ENCODE measurements around the gene MRPL43.

Gene MRPL43

DNA sequence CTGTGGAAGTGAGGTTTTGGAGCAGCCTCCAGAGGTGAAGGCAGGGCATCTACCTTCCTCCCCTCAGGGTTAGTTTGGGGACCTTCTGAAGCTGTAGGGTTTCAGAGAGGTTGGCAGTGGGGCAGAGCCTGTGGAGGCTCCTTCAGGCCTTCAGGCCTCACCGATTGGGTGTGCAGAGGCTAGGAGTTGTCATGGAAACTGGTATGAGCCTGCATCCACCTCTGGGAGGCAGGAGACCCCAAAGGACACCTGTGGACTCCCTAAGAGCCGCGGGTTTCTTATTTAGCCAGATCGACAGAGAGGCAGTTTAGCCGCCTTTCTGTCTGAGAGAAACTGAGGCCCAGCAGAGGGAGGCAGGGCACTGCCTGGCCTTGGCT is 14.3 kb upstream of the MRPL43 start:
- DNase-seq: no peak

DNA sequence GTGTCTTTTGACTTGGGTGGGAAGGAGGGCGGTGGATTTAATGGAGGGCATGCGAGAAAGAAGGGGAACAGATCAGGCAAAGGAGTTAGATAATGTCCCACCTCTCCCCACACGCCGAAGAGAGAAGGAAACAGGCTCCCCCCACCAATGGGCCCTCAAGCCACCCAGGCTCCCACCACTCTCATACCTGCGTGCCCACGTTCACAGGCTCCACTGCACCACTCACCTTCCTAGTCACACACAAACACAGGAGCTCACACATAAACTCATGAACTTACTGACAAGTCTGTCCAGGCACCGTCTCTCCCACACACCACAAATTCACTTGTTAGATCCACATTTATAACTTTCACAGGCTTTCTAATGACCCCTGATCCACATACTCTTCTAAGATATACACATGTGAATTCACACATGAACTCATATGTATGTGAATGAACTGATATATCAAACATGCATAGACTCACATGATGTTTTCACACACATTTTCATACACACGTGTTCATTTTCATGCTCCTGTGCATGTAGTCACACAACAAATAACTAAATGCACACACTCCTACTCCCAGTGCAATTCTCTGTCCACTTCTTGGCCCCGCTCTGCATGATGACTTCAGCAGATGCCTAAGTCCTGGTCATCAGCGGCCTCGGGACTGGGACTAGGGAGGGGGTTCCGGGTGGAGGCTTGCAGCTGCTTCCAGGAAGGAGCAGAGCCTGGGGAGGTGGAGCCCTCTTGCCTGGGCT is 13.8 kb upstream of the MRPL43 start:
- no peak for DNase-seq

DNA sequence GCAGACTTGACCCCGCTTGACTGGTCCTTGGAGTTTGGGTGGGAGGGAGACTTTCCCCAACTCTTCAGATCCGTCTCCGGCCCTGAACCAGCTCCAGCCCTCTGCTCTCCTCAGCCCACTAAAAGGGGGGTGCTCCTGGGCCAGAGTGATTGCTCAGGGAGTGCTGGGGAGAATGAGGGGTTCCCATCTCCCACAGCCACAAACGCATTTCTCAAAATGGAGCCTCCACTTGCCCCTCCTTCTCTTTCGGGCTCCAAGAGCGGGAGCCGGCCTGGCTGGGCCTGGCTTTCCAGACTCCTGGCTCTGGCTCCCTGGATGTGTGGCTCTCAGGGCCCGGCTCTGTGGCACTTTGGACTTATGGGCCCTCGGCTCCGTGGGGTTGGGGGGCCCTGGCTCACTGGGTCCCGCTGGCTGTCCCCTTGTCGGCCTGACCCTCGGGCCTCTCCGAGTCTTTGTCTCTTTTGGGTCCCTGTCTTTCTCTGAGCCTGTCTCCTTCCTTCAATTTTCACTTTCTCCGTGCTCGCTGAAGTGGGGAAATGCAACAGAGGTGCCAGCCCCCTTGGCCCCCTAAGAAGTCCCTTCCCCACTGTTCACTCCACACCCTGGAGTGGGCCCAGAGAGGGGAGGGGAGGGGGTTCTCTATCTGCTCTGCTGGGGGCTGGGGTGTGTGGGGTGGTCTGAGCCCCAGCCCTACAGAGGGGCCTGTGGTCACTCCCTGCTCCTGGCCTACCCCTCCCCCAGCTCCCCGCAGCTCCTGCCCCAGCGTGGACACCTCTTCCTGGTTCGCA is 13.0 kb upstream of the MRPL43 start:
- DNase-seq: no peak

DNA sequence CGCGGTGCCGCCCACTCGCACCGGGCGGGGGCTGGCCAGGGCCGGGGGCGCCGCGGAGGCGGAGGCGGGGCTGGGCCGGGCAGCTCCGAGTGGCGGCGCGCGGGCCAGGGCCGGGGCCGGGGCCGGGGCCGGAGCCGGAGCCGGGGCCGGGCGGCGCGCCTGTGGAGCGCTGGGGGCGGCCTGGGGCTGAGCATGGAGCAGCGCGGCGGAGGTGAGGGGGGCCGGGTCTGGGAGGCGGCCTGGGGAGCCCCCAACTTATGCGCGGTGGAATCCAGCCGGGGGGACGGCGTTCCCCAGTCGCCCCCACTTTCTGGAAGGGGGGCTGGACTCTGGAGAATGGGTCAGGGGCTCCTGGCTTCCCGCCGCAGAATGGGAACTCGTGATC is 12.4 kb upstream of the MRPL43 start, which contains the start of gene LZTS2:
Gene LZTS2, plus strand, starts transcription at position 67 of the 385 bp plus-strand sequence. CDS start 2,731 bp downstream, outside the sequence.
- no peak for DNase-seq

DNA sequence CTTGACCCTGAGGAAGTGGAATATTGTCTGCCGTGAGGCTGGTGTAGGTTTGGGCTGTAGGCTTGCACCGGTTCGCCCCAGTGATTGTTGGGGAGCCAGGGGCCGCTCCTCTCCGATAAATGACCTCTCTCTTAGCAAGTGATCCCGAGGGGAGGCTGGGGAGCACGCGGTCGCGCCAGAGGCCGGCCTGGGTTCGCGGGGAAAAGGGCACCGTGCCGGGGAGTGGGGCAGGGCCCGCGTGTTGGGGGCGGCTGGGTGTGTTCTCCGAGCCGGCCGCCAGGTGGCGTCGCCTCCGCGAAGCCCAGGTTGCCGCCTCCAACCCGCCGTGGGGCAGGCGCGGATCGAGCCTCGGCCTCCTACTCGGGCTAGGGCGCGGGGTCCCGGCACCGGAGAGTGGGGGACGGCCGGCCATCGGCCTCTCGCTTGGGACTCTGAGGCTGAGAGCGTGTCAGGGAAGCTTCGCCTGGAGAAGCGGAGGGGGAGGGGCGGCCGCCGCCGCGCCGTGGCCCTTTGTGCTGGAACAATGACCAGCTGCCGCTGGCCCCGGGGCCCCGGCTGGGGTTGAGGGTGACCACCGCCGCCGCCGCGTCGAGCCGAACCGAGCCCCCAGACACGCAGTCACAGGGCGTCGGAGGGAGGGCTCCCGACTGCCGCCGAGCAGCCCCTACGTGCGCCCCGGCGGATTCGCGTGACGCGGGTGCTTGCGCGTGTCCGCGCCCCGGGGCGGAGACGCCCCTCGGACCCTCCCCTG is 11.9 kb upstream of the MRPL43 start:
- DNase-seq: peak; percentile 92

DNA sequence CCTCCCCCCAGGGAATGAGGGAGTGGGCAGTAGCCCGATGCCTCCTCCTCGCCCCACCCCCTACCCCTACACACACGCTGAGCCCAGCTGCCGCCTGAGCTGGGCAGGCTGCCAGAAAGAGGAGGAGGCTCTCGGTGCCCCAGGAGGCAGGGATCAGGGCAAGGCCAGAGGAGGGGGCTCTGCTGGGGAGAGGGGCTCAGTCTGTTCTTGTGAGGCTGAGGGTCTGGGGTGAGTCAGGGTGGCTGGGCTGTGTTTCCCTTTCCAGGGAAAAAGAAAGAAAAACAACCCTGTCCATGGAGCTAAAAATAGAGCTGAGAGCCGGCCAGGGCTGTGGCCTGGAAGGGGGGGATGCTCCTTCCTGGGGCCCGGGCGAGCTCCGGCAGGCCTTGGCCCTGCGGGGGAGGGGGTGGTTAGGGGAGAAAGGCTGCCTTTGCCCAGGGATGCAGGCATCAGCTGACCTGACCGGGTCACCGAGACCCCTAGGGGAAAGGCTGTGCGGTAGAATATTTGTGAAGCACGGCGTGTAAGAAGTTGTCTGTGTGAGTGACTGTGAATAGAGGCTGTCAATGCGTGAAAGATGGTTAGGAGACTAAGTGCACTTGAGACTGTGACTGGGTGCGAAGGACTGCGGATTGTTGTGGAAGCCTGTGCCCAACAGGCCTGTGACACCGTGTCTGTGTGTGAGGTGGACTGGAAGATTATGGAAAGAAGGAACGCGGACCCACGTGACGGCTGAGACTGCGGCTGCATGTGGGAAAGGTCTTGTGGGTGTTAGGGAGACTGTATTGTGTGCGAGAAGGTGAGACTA is 11.1 kb upstream of the MRPL43 start:
- peak; percentile 87 for DNase-seq

DNA sequence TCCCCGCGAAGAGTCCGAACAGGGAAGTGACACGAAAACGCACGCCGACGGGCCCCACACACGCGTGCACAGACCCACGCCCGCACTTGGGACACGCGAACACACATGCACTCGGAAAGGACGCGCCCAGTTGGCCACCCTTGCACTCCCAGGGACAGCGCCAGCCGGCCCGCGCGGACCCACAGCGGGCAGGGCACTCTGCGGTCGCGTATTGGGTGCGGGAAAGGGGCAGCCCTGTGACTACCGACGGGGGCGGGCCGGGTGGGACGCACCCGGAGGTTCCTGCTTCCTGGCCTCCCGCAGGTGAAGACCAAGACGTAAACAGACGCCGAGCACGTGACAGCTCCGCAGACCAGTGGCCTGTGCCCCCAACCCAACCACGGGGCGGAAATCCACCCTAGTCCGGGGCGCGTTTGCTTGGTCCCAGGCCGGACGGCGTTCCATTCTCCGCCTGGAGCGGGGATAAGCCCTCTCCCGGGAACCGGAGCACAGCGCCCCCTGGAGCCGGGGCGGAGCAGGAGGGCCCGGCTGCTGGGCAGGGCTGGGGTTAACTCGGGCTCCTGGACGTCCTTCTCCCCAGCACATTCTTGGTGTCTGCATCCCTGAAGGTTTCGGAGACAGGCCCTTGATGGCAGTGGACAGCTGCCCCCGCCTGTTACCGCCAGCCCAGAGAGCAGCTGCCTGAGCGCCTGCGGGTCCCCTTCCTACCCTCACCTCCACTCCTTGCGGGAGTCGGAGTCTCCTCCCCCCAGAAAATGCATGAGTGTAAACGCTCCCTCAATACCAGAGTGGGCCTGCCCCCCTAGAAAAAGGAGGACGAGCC is 10.3 kb upstream of the MRPL43 start:
- peak; percentile 93 for DNase-seq

DNA sequence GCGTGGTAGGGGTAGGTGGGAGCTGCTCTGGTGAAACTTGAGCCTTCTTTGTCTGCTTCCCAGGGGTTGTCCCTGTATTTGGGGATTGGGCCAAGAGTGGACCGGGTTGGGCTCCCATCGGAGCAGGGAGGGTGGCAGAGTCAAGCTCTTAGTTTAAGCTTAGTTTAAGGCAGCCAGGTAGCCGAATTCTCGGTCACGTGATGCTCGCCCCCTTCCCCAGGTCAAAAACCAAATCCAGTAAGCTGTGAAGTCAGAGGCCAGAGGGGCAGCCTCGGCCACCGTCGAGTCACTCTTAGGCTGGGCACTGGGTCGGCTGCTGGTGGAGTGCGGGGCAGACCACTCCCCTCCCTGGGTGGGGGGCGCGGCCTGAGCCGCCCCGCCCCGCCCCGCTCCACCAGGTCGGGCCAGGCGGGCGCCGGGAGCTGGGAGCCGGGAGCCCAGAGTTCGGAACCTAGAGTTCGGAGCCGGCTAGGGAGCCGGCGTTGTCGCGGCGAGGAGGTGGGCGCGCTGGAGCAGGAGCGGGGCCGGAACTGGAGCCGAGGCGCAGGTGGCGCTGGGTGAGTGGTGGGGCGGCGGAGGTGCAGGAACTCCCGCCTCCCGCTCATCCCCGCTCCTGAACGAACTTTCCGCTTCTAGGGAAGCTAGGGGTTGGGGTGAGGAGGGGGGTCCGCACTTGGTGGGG is 9.5 kb upstream of the MRPL43 start:
- peak; percentile 79 for DNase-seq

DNA sequence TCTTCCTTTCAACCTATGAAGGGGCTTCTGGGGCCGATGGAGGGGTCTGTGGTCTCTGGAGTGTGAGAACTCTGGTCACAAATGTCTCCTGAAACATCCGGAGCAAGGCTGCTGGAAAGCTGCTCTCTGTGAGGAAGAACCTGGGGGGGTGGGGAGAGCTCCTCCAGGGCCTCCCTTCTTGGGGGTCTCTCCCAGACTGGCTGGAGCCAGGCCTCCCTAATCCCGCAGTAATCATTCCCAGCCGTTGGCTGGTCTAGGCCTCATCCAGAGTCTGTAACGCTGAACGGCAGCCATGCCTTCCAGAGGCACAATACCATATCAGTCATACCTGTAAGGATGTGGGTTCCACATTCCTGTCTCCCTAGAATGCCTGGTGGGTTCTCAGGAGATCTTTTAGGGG is 7.9 kb upstream of the MRPL43 start:
- DNase-seq: no peak

DNA sequence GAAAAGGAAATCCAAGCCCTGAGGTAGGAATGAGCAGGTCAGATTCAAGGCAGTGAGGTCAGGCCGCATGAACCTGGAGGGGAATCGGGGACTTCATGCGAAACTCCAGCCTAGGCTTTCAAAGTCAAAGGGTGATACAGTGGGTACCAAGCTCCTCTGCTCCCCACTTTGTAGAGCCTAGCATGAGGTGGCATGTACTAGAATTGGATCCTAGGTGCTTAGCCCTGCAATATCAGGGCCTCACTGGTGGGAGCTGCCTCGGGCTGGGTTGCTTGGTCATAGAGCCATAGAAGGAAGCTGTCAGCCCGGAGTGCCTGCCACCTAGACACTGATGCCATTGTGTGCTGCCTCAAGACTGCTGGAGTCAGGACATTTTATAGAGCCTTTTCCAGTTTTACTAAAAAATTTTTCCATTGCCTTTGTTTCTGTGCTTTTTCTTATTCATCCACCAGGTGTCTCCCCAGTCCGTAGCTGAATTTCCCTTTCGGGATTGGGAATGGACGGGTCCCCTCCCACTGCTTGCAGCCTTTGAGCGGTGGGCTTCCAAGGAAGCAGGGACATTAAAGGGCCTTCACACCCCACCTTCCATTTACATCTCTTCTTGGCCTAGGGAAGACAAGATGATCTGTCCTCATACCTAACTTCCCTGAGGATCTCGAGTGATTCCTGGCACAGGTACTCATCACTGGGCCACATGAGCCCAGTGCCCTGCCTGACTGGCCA is 6.8 kb upstream of the MRPL43 start:
- DNase-seq: no peak

DNA sequence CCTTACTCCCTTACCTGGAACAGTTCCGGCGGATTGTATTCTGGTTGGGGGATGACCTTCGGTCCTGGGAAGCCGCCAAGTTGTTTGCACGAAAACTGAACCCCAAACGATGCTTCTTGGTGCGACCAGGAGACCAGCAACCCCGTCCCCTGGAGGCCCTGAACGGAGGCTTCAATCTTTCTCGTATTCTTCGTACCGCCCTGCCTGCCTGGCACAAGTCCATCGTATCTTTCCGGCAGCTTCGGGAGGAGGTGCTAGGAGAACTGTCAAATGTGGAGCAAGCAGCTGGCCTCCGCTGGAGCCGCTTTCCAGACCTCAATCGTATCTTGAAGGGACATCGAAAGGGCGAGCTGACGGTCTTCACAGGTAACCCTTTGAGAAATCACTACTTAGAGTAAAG is 1.8 kb upstream of the MRPL43 start:
- DNase-seq: no peak

DNA sequence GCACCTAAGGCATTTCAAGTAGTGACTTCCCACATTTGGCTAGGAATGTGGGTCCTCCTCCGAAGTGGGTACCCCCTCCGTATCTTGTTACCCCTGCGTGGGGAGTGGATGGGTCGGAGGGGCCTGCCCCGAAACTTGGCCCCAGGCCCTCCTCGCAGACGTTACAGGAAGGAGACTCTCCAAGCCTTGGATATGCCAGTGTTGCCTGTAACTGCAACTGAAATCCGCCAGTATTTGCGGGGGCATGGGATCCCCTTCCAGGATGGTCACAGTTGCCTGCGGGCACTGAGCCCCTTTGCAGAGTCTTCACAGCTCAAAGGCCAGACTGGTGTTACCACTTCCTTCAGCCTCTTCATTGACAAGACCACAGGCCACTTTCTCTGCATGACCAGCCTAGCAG is 869 bp upstream of the MRPL43 start:
- no peak for DNase-seq

DNA sequence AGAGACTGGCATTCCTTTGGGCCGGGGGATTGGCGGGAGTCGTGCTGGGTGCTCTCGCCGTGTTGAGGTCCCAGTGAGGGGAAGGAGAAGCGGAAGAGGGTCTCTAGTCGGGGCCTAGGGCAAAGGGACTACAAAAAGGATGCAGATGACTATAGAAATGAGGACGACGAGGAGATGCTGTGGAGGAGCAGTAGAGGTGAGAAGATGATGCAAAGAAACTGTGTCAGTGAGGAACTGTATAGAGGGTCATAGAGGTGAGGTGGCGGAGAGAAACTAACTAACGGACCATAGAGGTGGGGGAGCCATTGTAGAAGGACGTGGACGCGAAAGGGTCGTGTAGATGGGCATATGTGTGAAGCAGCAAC is 370 bp upstream of the MRPL43 start:
- no peak for DNase-seq

DNA sequence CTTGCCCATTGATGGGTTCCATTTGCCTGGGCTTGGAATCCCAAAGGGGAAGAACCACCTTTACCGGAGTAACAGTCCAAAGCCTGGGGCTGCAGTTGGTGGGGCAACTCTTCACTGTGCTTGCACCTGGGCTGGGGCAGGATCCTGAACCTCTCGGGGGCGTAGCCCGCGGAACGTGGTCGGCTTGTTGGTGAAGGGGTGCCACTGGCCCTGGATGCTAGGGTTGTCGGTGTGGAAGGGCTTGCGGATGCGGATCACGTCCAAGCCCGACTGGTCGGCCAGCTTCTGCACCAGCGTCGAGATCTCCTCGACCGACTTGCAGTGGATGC is 710 bp downstream of the MRPL43 start:
- DNase-seq: peak; percentile 62

DNA sequence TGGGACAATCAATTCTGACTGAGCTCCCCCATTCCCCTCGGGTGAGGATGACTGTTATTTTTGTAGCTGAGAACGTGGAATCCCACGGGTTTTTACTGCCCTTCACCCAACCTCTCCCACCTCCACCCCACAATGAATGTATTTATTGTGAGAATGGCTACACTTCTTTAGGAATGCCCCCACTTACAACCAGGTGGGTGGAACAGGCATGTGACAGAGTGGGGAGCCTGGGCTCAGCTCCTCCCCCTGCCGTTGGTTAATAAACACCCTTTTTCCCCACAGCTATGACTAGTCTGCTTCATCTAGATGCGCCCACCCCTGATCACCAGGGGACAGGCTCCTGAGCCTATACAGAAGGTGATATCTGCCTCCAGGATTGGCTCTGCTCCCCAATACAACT is 2.0 kb downstream of the MRPL43 start:
- peak; percentile 33 for DNase-seq

DNA sequence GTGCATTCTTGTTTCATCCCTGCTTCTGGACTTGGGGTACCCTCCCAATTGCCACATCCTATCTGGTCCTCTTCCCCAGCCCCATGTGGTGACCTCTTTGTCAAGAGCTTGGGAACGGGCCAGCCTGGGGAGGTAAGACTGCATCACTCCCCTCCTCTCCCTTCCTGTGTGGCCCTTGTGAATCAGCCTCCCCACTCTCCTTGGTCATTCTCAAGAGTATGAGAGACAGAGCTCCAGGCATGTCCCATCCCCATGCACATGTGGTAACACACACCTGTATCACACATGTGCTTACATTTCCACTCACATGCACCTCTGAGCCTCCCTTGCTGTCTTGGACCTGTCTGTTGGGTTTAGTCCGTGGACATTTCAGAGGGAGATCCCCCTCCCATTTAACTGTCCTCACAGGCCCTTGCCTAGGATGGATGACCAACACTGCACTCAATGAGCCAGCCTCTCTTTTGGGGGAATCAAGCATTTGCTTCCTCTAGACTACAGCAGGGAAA is 2.6 kb downstream of the MRPL43 start:
- DNase-seq: peak; percentile 3

DNA sequence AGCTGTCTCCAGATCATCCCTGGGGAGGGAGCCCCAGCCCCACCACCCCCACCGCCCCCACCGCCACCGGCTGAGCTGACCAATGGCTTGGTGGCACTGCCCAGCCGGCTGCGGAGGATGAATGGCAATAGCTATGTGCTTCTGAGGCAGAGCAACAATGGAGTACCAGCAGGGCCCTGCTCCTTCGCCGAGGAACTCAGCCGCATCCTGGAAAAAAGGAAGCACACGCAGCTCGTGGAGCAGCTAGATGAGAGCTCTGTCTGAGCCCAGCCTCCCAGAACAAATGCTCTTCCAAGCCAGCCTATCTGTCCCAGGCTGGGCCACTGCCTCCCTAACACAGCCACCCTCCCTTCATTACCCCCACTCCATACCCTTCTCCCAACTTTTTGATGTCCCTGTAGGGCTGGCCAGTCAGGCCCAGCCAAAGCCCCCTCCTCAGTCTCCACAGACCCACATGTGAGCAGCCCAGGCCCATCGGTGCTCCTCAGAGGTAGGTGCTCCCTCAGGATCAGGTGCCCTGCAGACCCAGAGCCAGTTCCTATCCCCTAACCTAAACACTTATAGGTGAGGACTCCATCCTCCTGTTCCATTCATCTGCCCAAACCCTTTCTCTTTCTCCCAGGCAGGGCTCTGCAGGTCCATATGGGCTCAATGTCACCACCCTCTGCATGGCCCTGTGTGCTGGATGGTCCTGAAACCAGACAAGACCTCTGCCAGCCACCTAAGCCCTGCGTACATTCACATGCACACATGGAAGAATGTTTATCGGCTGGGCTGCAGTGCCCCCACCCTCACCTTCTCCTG is 3.2 kb downstream of the MRPL43 start:
- peak; percentile 55 for DNase-seq

DNA sequence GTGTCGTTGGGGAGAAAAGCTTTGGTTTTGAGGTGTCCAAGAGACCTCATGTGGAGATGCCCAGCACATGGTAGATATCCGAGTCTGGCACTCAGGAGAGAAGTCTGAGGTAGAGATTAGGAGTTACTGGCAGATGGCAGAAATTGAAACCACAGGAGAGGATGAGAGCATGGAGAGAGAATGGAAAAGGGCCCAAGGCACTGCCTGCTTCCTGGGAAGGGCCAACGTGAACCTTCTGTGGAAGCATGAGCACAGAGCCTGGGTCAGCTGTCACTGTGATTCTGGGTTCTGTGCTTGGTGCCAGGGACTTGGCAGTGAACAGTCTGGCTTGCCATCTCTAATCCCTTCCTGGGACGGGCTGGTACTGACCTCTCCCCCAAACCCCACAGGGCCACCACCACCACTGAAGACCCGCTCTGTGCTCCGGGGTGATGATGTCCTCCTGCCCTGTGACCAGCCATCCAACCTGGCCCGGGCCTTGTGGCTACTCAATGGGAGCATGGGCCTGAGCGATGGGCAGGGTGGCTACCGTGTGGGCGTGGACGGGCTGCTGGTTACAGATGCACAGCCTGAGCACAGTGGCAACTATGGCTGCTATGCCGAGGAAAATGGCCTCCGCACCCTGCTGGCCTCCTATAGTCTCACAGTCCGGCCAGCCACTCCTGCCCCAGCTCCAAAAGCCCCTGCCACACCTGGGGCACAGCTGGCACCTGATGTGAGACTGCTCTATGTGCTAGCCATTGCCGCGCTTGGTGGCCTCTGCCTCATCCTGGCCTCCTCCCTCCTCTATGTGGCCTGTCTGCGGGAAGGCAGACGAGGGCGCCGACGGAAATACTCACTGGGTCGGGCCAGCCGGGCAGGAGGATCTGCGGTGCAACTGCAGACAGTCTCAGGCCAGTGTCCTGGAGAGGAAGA is 4.1 kb downstream of the MRPL43 start:
- peak; percentile 58 for DNase-seq

All from activated effector memory CD4-positive, alpha-beta T cell treated with anti-CD3 and anti-CD28 coated beads, Interleukin-2, amount 50 U/mL, for 16 hours (primary cell).